KMS-11 (cell line): ENCODE data around the gene RPA3.
"Not testable (repeated sequence)": the region's sequence is repeated elsewhere in the genome, so short reads cannot be mapped to it uniquely, and the experiment has no call there.

Experiments used
- H2AFZ ChIP-seq: fragments of 200-600 bp; sonication (generic); 2 replicates; pipeline ENCODE4 v1.6.1; 2016; ENCODE audit warnings: antibody characterized with exemption, mixed run types, low read depth
- H3K27ac ChIP-seq: fragments of 200-600 bp; sonication (generic); 2 replicates; pipeline ENCODE4 v1.6.1; 2016; ENCODE audit warnings: mild to moderate bottlenecking, mixed run types
- H3K27me3 ChIP-seq: fragments of 200-600 bp; sonication (generic); 2 replicates; pipeline ENCODE4 v1.6.1; 2017; ENCODE audit warnings: mild to moderate bottlenecking, low read depth, mixed run types, moderate library complexity; ENCODE audit not compliant: insufficient read depth
- H3K36me3 ChIP-seq: fragments of 200-600 bp; sonication (generic); 2 replicates; pipeline ENCODE4 v1.6.1; 2017; ENCODE audit warnings: mild to moderate bottlenecking, mixed run types; ENCODE audit not compliant: insufficient read depth
- H3K4me1 ChIP-seq: fragments of 200-600 bp; sonication (generic); 2 replicates; pipeline ENCODE4 v1.6.1; 2016; ENCODE audit warnings: mild to moderate bottlenecking, low read depth, mixed run types; ENCODE audit not compliant: poor library complexity, severe bottlenecking
- H3K4me2 ChIP-seq: fragments of 200-600 bp; sonication (generic); 2 replicates; pipeline ENCODE4 v1.7.0; 2016; ENCODE audit warnings: mild to moderate bottlenecking, mixed run types
- H3K4me3 ChIP-seq: fragments of 200-600 bp; sonication (generic); IDR thresholded peaks from 2 replicates; pipeline ENCODE4 v1.6.1; 2017; ENCODE audit warnings: low read depth, low read length, mixed read lengths; ENCODE audit not compliant: insufficient read depth
- H3K79me2 ChIP-seq: fragments of 200-600 bp; sonication (generic); 2 replicates; pipeline ENCODE4 v1.6.1; 2016; ENCODE audit warnings: low read depth, mixed run types; ENCODE audit not compliant: insufficient read depth
- H3K9ac ChIP-seq: fragments of 200-600 bp; sonication (generic); 2 replicates; pipeline ENCODE4 v1.6.1; 2016; ENCODE audit warnings: mild to moderate bottlenecking, mixed run types
- H4K20me1 ChIP-seq: fragments of 200-600 bp; sonication (generic); 2 replicates; pipeline ENCODE4 v1.6.1; 2016; ENCODE audit warnings: mild to moderate bottlenecking, mixed run types; ENCODE audit not compliant: insufficient read depth
- CTCF ChIP-seq: fragments of 200-600 bp; sonication (generic); conservative IDR thresholded peaks from 2 replicates; pipeline ENCODE4 v1.6.1; 2017; ENCODE audit warnings: low read depth, mild to moderate bottlenecking, antibody characterized with exemption, low read length, moderate library complexity, mixed read lengths

Gene RPA3

DNA sequence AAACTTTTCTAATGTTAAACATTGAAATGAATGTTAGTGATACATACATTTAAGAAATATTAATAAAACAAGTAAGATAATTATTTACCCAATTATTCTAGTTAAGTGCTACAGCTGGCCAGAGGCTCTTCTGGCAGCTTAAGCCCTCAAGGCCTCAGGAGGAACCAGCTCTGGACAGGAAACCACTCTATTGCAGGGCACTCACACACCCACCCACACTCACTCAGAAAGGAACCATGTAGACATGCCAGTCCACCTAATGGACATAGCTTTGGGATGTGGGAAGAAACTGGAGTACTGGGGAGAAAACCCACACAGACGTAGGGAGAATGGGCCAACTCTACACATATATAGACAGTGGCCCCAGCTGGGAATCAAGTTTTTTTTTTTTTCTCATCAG is 49.7 kb downstream of the RPA3 start:
- Histone ChIP-seq H3K27ac (no peak overlapping the region), H3K4me3 (no peak overlapping the region), H3K4me1 (peaks cover 30% of the 10 kb centered on the region), H4K20me1 (no peaks in the 10 kb centered on the region), H3K79me2 (0 out of 2 replicates have a peak, but pooled peaks cover 5% of the 10 kb centered on the region), H3K27me3 (no peaks in the 10 kb centered on the region), H2AFZ (no peak overlapping the region), H3K36me3 (no peaks in the 10 kb centered on the region), H3K4me2 (no peak overlapping the region), H3K9ac (no peak overlapping the region)
- no peak for TF ChIP-seq CTCF

DNA sequence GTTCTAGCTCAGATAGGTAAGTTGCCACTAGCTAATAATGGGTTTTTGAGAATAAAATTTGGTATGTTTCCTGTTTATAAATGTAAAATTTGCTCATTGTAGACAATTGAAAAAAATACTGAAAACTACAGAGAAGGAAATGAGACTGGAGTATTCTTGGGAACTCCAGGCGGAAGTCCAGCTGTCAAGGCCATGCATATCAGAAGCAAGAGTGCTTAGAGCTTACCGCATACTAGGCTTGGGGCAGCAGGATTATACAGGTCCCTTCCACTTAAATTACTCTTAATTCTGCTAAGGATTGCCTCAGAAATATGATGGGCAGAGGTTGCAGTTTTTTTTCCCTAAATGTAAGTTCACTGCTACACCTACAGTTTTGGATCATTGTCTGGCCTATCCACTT is 51.2 kb downstream of the RPA3 start:
- TF ChIP-seq CTCF: no peak
- Histone ChIP-seq H3K36me3 (no peaks in the 10 kb centered on the region), H3K4me1 (peaks cover 15% of the 10 kb centered on the region), H3K4me3 (no peak overlapping the region), H3K27ac (no peak overlapping the region), H2AFZ (no peak overlapping the region), H3K4me2 (no peak overlapping the region), H3K27me3 (no peaks in the 10 kb centered on the region), H3K79me2 (0 out of 2 replicates have a peak, but pooled peaks cover 5% of the 10 kb centered on the region), H3K9ac (no peak overlapping the region), H4K20me1 (no peaks in the 10 kb centered on the region)

DNA sequence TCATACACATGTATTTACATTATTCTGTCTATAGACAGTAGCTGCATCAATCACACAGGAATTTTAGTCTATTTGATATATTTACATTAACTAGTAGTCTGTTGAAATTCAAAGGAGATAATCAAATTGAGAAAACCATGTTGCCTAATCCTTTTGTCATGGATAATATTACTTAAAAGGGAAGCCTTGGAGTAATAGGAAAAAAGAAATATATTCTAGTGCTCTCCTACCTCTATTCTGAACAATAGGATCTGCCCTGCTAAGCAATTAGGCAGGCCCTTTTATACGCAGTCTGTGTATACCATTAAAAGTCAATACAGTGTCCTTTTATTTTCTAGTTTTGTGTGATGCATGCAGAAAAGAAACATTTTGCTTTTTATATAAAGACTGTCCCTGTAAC is 53.4 kb downstream of the RPA3 start:
- Histone ChIP-seq H3K4me2 (no peak overlapping the region), H3K36me3 (no peaks in the 10 kb centered on the region), H3K27ac (no peak overlapping the region), H3K27me3 (no peaks in the 10 kb centered on the region), H4K20me1 (no peaks in the 10 kb centered on the region), H3K79me2 (peaks cover 5% of the 10 kb centered on the region; the same call in 1 of the 2 replicates), H3K4me3 (no peak overlapping the region), H3K4me1 (no peaks in the 10 kb centered on the region), H2AFZ (no peak overlapping the region), H3K9ac (no peak overlapping the region)
- no peak for TF ChIP-seq CTCF

DNA sequence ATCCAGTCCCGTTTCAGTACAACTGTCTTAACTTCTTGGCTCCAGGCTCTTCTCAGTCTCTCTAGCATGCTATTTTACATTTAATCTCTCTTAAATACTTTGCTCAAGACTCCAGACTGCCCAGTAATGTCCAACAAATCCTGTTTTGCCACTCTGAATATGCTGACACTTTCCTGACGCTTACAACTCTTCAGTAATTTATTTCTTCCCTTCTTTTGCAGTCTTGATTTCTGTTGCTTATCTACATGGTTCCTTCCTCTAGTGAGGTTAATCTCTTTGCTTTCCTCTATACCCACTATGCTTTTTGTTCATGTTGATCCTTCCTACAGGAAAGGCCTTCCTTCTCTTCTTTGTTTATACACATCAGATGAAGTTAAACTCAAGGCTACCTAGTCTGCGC is 54.1 kb downstream of the RPA3 start:
- H3K9ac ChIP-seq: no peak overlapping the region
- H2AFZ ChIP-seq: no peak overlapping the region
- H3K4me1 ChIP-seq: no peaks in the 10 kb centered on the region
- TF ChIP-seq CTCF: no peak
- H3K4me3 ChIP-seq: no peak overlapping the region
- H3K27ac ChIP-seq: no peak overlapping the region
- no peaks in the 10 kb centered on the region for H4K20me1 ChIP-seq
- H3K27me3 ChIP-seq: no peaks in the 10 kb centered on the region
- H3K79me2 ChIP-seq: peaks cover 12% of the 10 kb centered on the region; the same call in 1 of the 2 replicates
- no peaks in the 10 kb centered on the region for H3K36me3 ChIP-seq
- H3K4me2 ChIP-seq: no peak overlapping the region

GRCh38 chr7:7662527-7662926 is 55.9 kb downstream of the RPA3 start:
- H3K9ac ChIP-seq: no peak overlapping the region
- TF ChIP-seq CTCF: 0 out of 2 replicates have a peak, but pooled peaks have one; percentile 19
- no peak overlapping the region for H3K4me2 ChIP-seq
- H3K27ac ChIP-seq: no peak overlapping the region
- H4K20me1 ChIP-seq: no peaks in the 10 kb centered on the region
- H3K27me3 ChIP-seq: no peaks in the 10 kb centered on the region
- no peaks in the 10 kb centered on the region for H3K4me1 ChIP-seq
- H2AFZ ChIP-seq: no peak overlapping the region
- peaks cover 13% of the 10 kb centered on the region; the same call in 1 of the 2 replicates for H3K79me2 ChIP-seq
- H3K36me3 ChIP-seq: no peaks in the 10 kb centered on the region
- H3K4me3 ChIP-seq: no peak overlapping the region

GRCh38 chr7:7656459-7656858 is 61.9 kb downstream of the RPA3 start:
- not testable (repeated sequence) for H3K4me3 ChIP-seq, H3K4me1 ChIP-seq, H3K4me2 ChIP-seq, H3K27ac ChIP-seq, H3K36me3 ChIP-seq, H3K79me2 ChIP-seq, H3K9ac ChIP-seq, H3K27me3 ChIP-seq, H4K20me1 ChIP-seq, H2AFZ ChIP-seq
